Activated CD4-positive, alpha-beta T cell treated with anti-CD3 and anti-CD28 coated beads, Interleukin-2, Interleukin-4, amounts not matched to agents 100 ng/mL and 50 ng/mL, durations not matched to agents 16 hours and 8 hours (primary cell): ENCODE measurements around the gene PAK1.

ENCODE experiments used
- DNase-seq: peaks from one replicate; pipeline ENCODE4 v3.0.0-alpha.2; 2020; ENCODE audit warnings: low spot score

The PAK1 gene

GRCh38 chr11:77303328-77303727 lies 170.6 kb downstream of the PAK1 start:
- DNase-seq, result no peak

- DNase-seq, result no peak
These were observed 171.1 kb downstream of the PAK1 start for GRCh38 chr11:77302752-77303151.

GRCh38 chr11:77301510-77301909 lies 172.4 kb downstream of the PAK1 start, which contains the start of gene GDPD4:
Gene GDPD4 (minus strand): TSS chr11:77301686. CDS start chr11:77285137, 16,549 bp downstream.
- DNase-seq, result no peak

GRCh38 chr11:77300695-77301094 lies 173.2 kb downstream of the PAK1 start:
- no peak for DNase-seq

GRCh38 chr11:77300028-77300427 lies 173.9 kb downstream of the PAK1 start:
- peak; percentile 33 for DNase-seq

GRCh38 chr11:77299528-77299993 lies 174.3 kb downstream of the PAK1 start:
- DNase-seq, result no peak

- DNase-seq, result no peak
These were observed 179.9 kb downstream of the PAK1 start for GRCh38 chr11:77294040-77294439.

GRCh38 chr11:77289737-77290136 lies 184.2 kb downstream of the PAK1 start:
- DNase-seq, result no peak

- DNase-seq, result no peak
These were observed 186.2 kb downstream of the PAK1 start for GRCh38 chr11:77287615-77288273.

GRCh38 chr11:77287136-77287535 lies 186.8 kb downstream of the PAK1 start:
- DNase-seq, result no peak

- DNase-seq, result no peak
These were observed 189.1 kb downstream of the PAK1 start for GRCh38 chr11:77284476-77285468.

- no peak for DNase-seq
These were observed 190.8 kb downstream of the PAK1 start for GRCh38 chr11:77283101-77283500.

- DNase-seq, result no peak
These were observed 195.0 kb downstream of the PAK1 start for GRCh38 chr11:77278595-77279506.

- no peak for DNase-seq
These were observed 197.6 kb downstream of the PAK1 start for GRCh38 chr11:77276271-77276670.
